Mesothelial cell of epicardium (in vitro differentiated cells): Measurements from ENCODE around the gene ADAMTS12. TPM values are rescaled to one million over a fixed set of nuclear protein-coding genes. Genes with fewer than 3 reads are reported as not detected.

ENCODE experiments used
- DNase-seq, 2 experiments: peaks; one replicate each; pipeline ENCODE4 v3.0.0; 2021; ENCODE audit warnings: low spot score in 2 of 2; ENCODE audit not compliant: unreplicated experiment in 2 of 2
- H3K27ac Mint-ChIP-seq: 2 replicates; pipeline ENCODE4 v1.8.0; 2021; ENCODE audit warnings: mixed read lengths
- H3K27me3 Mint-ChIP-seq: 2 replicates; pipeline ENCODE4 v1.8.0; 2021; ENCODE audit warnings: low read depth, mixed read lengths
- H3K36me3 Mint-ChIP-seq: 2 replicates; pipeline ENCODE4 v1.8.0; 2021; ENCODE audit warnings: mixed read lengths
- H3K4me1 Mint-ChIP-seq: 2 replicates; pipeline ENCODE4 v1.8.0; 2021; ENCODE audit warnings: mixed read lengths
- H3K4me3 Mint-ChIP-seq: 2 replicates; pipeline ENCODE4 v1.8.0; 2021; ENCODE audit warnings: mild to moderate bottlenecking, moderate library complexity, mixed read lengths
- H3K9me3 Mint-ChIP-seq: 2 replicates; pipeline ENCODE4 v1.8.0; 2021; ENCODE audit warnings: mixed read lengths
- CTCF ChIP-seq: fragments of 200-600 bp; sonication (generic); IDR thresholded peaks from one replicate; pipeline ENCODE4 v1.5.0; 2021; ENCODE audit warnings: antibody characterized with exemption; ENCODE audit not compliant: unreplicated experiment
- total RNA-seq: library from RNA; stranded (reverse); gene quantifications from 3 replicates; pipeline ENCODE4 v1.2.1, GENCODE V29; 2021

ADAMTS12 gene
- total RNA-seq, 1 donor from 2014 or later: 14.0 TPM

GRCh38 chr5:33801292-33801691 lies 90.5 kb downstream of the ADAMTS12 start:
- no peak for TF ChIP-seq CTCF
- H3K9me3 Mint-ChIP-seq: no peaks in the 10 kb centered on the region

GRCh38 chr5:33800241-33800950 lies 91.4 kb downstream of the ADAMTS12 start:
- Mint-ChIP-seq H3K36me3 (no peaks in the 10 kb centered on the region), H3K27me3 (no peaks in the 10 kb centered on the region), H3K27ac (no peak overlapping the region), H3K9me3 (no peaks in the 10 kb centered on the region), H3K4me1 (no peaks in the 10 kb centered on the region), H3K4me3 (no peak overlapping the region)
- no peak for TF ChIP-seq CTCF
- DNase-seq: no peak

More at GRCh38 chr5:33801292-33801691, 90.5 kb downstream of the ADAMTS12 start:
- DNase-seq: no peak
- no peaks in the 10 kb centered on the region for H3K27me3 Mint-ChIP-seq
- H3K4me3 Mint-ChIP-seq: no peak overlapping the region
- H3K36me3 Mint-ChIP-seq: no peaks in the 10 kb centered on the region
- no peaks in the 10 kb centered on the region for H3K4me1 Mint-ChIP-seq
- H3K27ac Mint-ChIP-seq: no peak overlapping the region

- H3K4me3 Mint-ChIP-seq: no peak overlapping the region
- no peak for DNase-seq
- no peaks in the 10 kb centered on the region for H3K9me3 Mint-ChIP-seq
- no peak for TF ChIP-seq CTCF
- no peaks in the 10 kb centered on the region for H3K4me1 Mint-ChIP-seq
- no peak overlapping the region for H3K27ac Mint-ChIP-seq
- H3K27me3 Mint-ChIP-seq: no peaks in the 10 kb centered on the region
- H3K36me3 Mint-ChIP-seq: no peaks in the 10 kb centered on the region
Measured at GRCh38 chr5:33795496-33795895, 96.3 kb downstream of the ADAMTS12 start.

- no peak overlapping the region for H3K4me3 Mint-ChIP-seq
- no peak for TF ChIP-seq CTCF
- H3K27ac Mint-ChIP-seq: no peak overlapping the region
- H3K27me3 Mint-ChIP-seq: no peaks in the 10 kb centered on the region
- H3K36me3 Mint-ChIP-seq: no peaks in the 10 kb centered on the region
- no peak for DNase-seq
- H3K9me3 Mint-ChIP-seq: no peaks in the 10 kb centered on the region
- H3K4me1 Mint-ChIP-seq: no peaks in the 10 kb centered on the region
Measured at GRCh38 chr5:33794550-33795181, 97.1 kb downstream of the ADAMTS12 start.

- H3K4me1 Mint-ChIP-seq: no peaks in the 10 kb centered on the region
- TF ChIP-seq CTCF: no peak
- no peak overlapping the region for H3K27ac Mint-ChIP-seq
- no peak overlapping the region for H3K4me3 Mint-ChIP-seq
- no peaks in the 10 kb centered on the region for H3K36me3 Mint-ChIP-seq
- no peaks in the 10 kb centered on the region for H3K27me3 Mint-ChIP-seq
- DNase-seq: no peak
- no peaks in the 10 kb centered on the region for H3K9me3 Mint-ChIP-seq
Measured at GRCh38 chr5:33793836-33794549, 97.8 kb downstream of the ADAMTS12 start.
